SK-N-SH (cell line): ENCODE data around the gene ZNF138.

Experiments
- CTCF ChIP-seq: fragments of 200-600 bp; sonication (generic); IDR thresholded peaks from 2 replicates; pipeline ENCODE4 v1.6.1; 2017; ENCODE audit warnings: antibody characterized with exemption, mild to moderate bottlenecking, moderate library complexity
- EZH2phosphoT487 ChIP-seq: fragments of 200-600 bp; sonication (generic); IDR thresholded peaks from 2 replicates; pipeline ENCODE4 v1.6.1; 2017; ENCODE audit warnings: low read depth, mixed run types, mild to moderate bottlenecking, antibody characterized with exemption, moderate library complexity, borderline replicate concordance
- POLR2AphosphoS5 ChIP-seq: IDR thresholded peaks from 2 replicates; pipeline ENCODE4 v1.6.1; 2012; ENCODE audit warnings: low read depth, low read length
- TF ChIP-seq, protein P1 (sequence below): IDR thresholded peaks from 2 replicates; pipeline ENCODE4 v1.4.0; 2012; ENCODE audit warnings: low read depth, borderline replicate concordance
- TF ChIP-seq, protein P2 (sequence below): IDR thresholded peaks from 2 replicates; pipeline ENCODE4 v1.4.0; 2012; ENCODE audit warnings: low read depth
- TF ChIP-seq, protein P3 (sequence below): fragments of 150-350 bp; IDR thresholded peaks from 2 replicates; pipeline ENCODE4 v1.6.1; 2017; ENCODE audit warnings: antibody characterized with exemption, low read length, low read depth, borderline replicate concordance

DNA sequence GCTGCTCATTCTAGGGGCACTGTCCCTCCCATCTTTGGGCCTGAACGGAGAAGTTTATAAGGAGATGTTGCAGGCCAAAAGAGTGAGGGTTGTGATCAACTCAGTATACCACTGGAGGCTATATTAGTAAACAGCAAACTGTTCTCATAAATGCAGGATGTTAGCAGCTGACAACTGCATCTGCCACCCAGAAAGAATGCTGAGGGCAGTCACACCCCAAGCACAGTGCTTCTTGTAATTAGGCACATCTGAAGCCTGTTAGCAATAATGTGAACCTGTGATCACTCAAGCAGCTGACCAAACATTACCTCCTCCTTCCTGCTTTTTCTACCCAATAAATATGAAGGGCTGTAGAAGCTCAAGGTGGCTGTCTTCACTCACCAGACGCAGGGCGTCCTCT, 38.4 kb upstream of the ZNF138 start:
- TF ChIP-seq, protein P1, sequence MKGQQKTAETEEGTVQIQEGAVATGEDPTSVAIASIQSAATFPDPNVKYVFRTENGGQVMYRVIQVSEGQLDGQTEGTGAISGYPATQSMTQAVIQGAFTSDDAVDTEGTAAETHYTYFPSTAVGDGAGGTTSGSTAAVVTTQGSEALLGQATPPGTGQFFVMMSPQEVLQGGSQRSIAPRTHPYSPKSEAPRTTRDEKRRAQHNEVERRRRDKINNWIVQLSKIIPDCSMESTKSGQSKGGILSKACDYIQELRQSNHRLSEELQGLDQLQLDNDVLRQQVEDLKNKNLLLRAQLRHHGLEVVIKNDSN = no peak
- TF ChIP-seq EZH2phosphoT487 (no peak), CTCF (no peak), POLR2AphosphoS5 (no peak)
- TF ChIP-seq, protein P2, sequence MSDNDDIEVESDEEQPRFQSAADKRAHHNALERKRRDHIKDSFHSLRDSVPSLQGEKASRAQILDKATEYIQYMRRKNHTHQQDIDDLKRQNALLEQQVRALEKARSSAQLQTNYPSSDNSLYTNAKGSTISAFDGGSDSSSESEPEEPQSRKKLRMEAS = no peak
- TF ChIP-seq, protein P3, sequence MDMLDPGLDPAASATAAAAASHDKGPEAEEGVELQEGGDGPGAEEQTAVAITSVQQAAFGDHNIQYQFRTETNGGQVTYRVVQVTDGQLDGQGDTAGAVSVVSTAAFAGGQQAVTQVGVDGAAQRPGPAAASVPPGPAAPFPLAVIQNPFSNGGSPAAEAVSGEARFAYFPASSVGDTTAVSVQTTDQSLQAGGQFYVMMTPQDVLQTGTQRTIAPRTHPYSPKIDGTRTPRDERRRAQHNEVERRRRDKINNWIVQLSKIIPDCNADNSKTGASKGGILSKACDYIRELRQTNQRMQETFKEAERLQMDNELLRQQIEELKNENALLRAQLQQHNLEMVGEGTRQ = no peak
